Mesendoderm (in vitro differentiated cells): ENCODE results near the gene ANKRD13A.
"Not testable (repeated sequence)": the region's sequence is repeated elsewhere in the genome, so short reads cannot be mapped to it uniquely, and the experiment has no call there.

Experiments
- DNase-seq: peaks from one replicate; pipeline ENCODE4 v3.0.0; 2013
- H2AK5ac ChIP-seq: 2 replicates; pipeline ENCODE4 v1.6.1; 2013; ENCODE audit warnings: low read length, inconsistent platforms
- H2BK120ac ChIP-seq: 2 replicates; pipeline ENCODE4 v1.6.1; 2013; ENCODE audit warnings: low read depth, mild to moderate bottlenecking, low read length, moderate library complexity, mixed read lengths
- H2BK15ac ChIP-seq: replicated peaks from 2 replicates; pipeline ENCODE4 v1.6.1; 2013; ENCODE audit warnings: low read depth, mild to moderate bottlenecking, moderate library complexity
- H2BK5ac ChIP-seq: 2 replicates; pipeline ENCODE4 v1.6.1; 2013; ENCODE audit warnings: low read length, inconsistent platforms
- H3K18ac ChIP-seq: 2 replicates; pipeline ENCODE4 v1.6.1; 2013; ENCODE audit warnings: mild to moderate bottlenecking, low read length, mixed read lengths
- H3K23ac ChIP-seq: one replicate; pipeline ENCODE4 v1.6.1; 2013; ENCODE audit warnings: low read length
- H3K27ac ChIP-seq: 2 replicates; pipeline ENCODE4 v1.5.1; 2013; ENCODE audit warnings: low read depth, mild to moderate bottlenecking, inconsistent platforms, low read length, moderate library complexity
- H3K27me3 ChIP-seq: 2 replicates; pipeline ENCODE4 v1.6.1; 2013; ENCODE audit warnings: low read length, control low read depth, mild to moderate bottlenecking, inconsistent platforms; ENCODE audit not compliant: insufficient read depth, poor library complexity
- H3K36me3 ChIP-seq: 2 replicates; pipeline ENCODE4 v1.6.1; 2013; ENCODE audit warnings: low read length, inconsistent platforms; ENCODE audit not compliant: control insufficient read depth, insufficient read depth
- H3K4ac ChIP-seq: one replicate; pipeline ENCODE4 v1.6.1; 2013; ENCODE audit warnings: low read depth, mild to moderate bottlenecking, low read length, moderate library complexity
- H3K4me1 ChIP-seq: 2 replicates; pipeline ENCODE4 v1.6.1; 2013; ENCODE audit warnings: low read depth, low read length, inconsistent platforms; ENCODE audit not compliant: control insufficient read depth
- H3K4me2 ChIP-seq: 2 replicates; pipeline ENCODE4 v1.6.1; 2013; ENCODE audit warnings: low read length
- H3K4me3 ChIP-seq: 2 replicates; pipeline ENCODE4 v1.5.1; 2013; ENCODE audit warnings: mild to moderate bottlenecking, low read length
- H3K56ac ChIP-seq: one replicate; pipeline ENCODE4 v1.6.1; 2013; ENCODE audit warnings: low read length
- H3K79me1 ChIP-seq: 2 replicates; pipeline ENCODE4 v1.6.1; 2013; ENCODE audit warnings: low read length, inconsistent platforms
- H3K79me2 ChIP-seq: 2 replicates; pipeline ENCODE4 v1.6.1; 2013; ENCODE audit warnings: mild to moderate bottlenecking, low read length; ENCODE audit not compliant: control insufficient read depth, insufficient read depth
- H3K9ac ChIP-seq: 2 replicates; pipeline ENCODE4 v1.6.1; 2013; ENCODE audit warnings: low read length, inconsistent platforms
- H4K5ac ChIP-seq: one replicate; pipeline ENCODE4 v1.6.1; 2013; ENCODE audit warnings: low read length
- H4K8ac ChIP-seq: one replicate; pipeline ENCODE4 v1.6.1; 2013; ENCODE audit warnings: low read depth, mild to moderate bottlenecking, control low read depth, low read length, moderate library complexity
- WGBS: extraction: QIAGEN DNeasy Blood & Tissue Kit; methylation state at CpG from one replicate; pipeline ENCODE4 v1.1.7; 2013; ENCODE audit warnings: low lambda C conversion rate, missing lambda C conversion rate; ENCODE audit not compliant: insufficient coverage; ENCODE audit errors: extremely low coverage; 5-methylcytosine and 5-hydroxymethylcytosine counted together

The ANKRD13A gene

GRCh38 chr12:110046451-110047187 is 47.4 kb downstream of the ANKRD13A start:
- no peak overlapping the region for H4K5ac ChIP-seq
- no peak overlapping the region for H3K4me2 ChIP-seq
- no peak overlapping the region for H3K23ac ChIP-seq
- no peaks in the 10 kb centered on the region for H3K27me3 ChIP-seq
- WGBS: no CpG with 5 or more reads among the region's 8 CpGs
- H2BK5ac ChIP-seq: no peak overlapping the region
- H2BK120ac ChIP-seq: no peak overlapping the region
- no peak overlapping the region for H3K56ac ChIP-seq
- DNase-seq: no peak
- H3K79me1 ChIP-seq: peaks cover 5% of the 10 kb centered on the region
- H3K4me1 ChIP-seq: no peaks in the 10 kb centered on the region
- peaks cover 2% of the 10 kb centered on the region for H3K36me3 ChIP-seq
- no peak overlapping the region for H3K27ac ChIP-seq
- H4K8ac ChIP-seq: no peak overlapping the region
- no peak overlapping the region for H3K18ac ChIP-seq
- H3K4me3 ChIP-seq: no peak overlapping the region
- peaks cover 10% of the 10 kb centered on the region for H3K79me2 ChIP-seq
- H3K9ac ChIP-seq: no peak overlapping the region
- H3K4ac ChIP-seq: no peak overlapping the region
- no peak overlapping the region for H2BK15ac ChIP-seq
- no peak overlapping the region for H2AK5ac ChIP-seq

- Histone ChIP-seq H2AK5ac (no peak overlapping the region), H4K5ac (no peak overlapping the region), H3K79me1 (peaks cover 4% of the 10 kb centered on the region), H2BK120ac (no peak overlapping the region), H2BK5ac (no peak overlapping the region), H3K4me3 (peak overlapping the region; percentile 47), H2BK15ac (no peak overlapping the region), H3K56ac (peak overlapping the region; percentile 83), H3K79me2 (peaks cover 10% of the 10 kb centered on the region), H3K27ac (no peak overlapping the region), H3K4me2 (peak overlapping the region; percentile 75), H3K4ac (no peak overlapping the region), H3K9ac (peak overlapping the region; percentile 70), H3K23ac (no peak overlapping the region), H3K18ac (no peak overlapping the region), H3K4me1 (no peaks in the 10 kb centered on the region), H3K27me3 (no peaks in the 10 kb centered on the region), H3K36me3 (peaks cover under 1% of the 10 kb centered on the region), H4K8ac (no peak overlapping the region)
- no CpG with 5 or more reads among the region's 14 CpGs for WGBS
- DNase-seq: no peak
Observed at GRCh38 chr12:110047297-110047940, 48.2 kb downstream of the ANKRD13A start.

- Histone ChIP-seq H3K27ac (no peak within 1 kb of the TSS), H4K5ac (no peak within 1 kb of the TSS), H3K79me1 (peaks cover 4% of the 10 kb centered on the region)
Observed at GRCh38 chr12:110048242-110049027, 49.2 kb downstream of the ANKRD13A start, which contains the start of gene C12orf76. C12orf76 (minus strand) TSS chr12:110048522; CDS start chr12:110048495, 27 bp downstream.

DNA sequence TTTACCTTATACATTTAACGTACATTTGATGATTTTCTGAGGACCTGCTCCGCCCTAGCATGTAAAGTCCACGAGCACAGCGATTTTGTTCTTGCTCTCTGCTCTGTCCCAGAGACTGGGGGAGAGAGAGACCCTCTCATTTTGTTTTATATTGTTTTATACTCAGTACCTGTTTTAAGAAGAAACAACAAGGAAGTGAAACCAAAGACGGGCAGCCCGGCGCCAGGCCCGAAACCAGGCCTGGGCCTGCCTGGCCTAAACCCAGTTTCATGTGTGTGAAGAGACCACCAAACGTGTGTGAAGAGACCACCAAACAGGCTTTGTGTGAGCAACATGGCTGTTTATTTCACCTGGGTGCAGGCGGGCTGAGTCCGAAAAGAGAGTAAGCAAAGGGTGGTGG is 49.8 kb downstream of the ANKRD13A start:
- not testable (repeated sequence) for H3K23ac ChIP-seq, H2BK120ac ChIP-seq, H2BK15ac ChIP-seq, H3K4ac ChIP-seq, H3K36me3 ChIP-seq, H3K18ac ChIP-seq, H4K8ac ChIP-seq, H2AK5ac ChIP-seq, H3K4me2 ChIP-seq, H4K5ac ChIP-seq, H3K4me3 ChIP-seq, DNase-seq, H3K4me1 ChIP-seq, H2BK5ac ChIP-seq, H3K79me1 ChIP-seq, H3K27me3 ChIP-seq, H3K27ac ChIP-seq
- 100% methylated on average over 1 of the region's 11 CpGs for WGBS
- H3K79me2 ChIP-seq: peaks cover 10% of the 10 kb centered on the region
- H3K9ac ChIP-seq: peak overlapping the region; percentile 64
- H3K56ac ChIP-seq: peak overlapping the region; percentile 84

More at GRCh38 chr12:110048242-110049027, 49.2 kb downstream of the ANKRD13A start, which contains the start of gene C12orf76:
- no peaks in the 10 kb centered on the region for H3K36me3 ChIP-seq
- WGBS: 100% methylated on average over 1 of the region's 47 CpGs
- peak within 1 kb of the TSS; percentile 84 for H3K56ac ChIP-seq
- peaks cover 10% of the 10 kb centered on the region for H3K79me2 ChIP-seq
- H3K4me1 ChIP-seq: no peaks in the 10 kb centered on the region
- H3K27me3 ChIP-seq: no peaks in the 10 kb centered on the region
- peak; percentile 95 for DNase-seq
- H2BK5ac ChIP-seq: no peak within 1 kb of the TSS
- no peak within 1 kb of the TSS for H3K4ac ChIP-seq
- H2BK15ac ChIP-seq: no peak within 1 kb of the TSS
- H3K9ac ChIP-seq: peak within 1 kb of the TSS; percentile 70
- peak within 1 kb of the TSS; percentile 75 for H3K4me2 ChIP-seq
- no peak within 1 kb of the TSS for H4K8ac ChIP-seq
- no peak within 1 kb of the TSS for H3K18ac ChIP-seq
- peak within 1 kb of the TSS; percentile 47 for H3K4me3 ChIP-seq
- no peak within 1 kb of the TSS for H2BK120ac ChIP-seq
- H2AK5ac ChIP-seq: no peak within 1 kb of the TSS
- no peak within 1 kb of the TSS for H3K23ac ChIP-seq

DNA sequence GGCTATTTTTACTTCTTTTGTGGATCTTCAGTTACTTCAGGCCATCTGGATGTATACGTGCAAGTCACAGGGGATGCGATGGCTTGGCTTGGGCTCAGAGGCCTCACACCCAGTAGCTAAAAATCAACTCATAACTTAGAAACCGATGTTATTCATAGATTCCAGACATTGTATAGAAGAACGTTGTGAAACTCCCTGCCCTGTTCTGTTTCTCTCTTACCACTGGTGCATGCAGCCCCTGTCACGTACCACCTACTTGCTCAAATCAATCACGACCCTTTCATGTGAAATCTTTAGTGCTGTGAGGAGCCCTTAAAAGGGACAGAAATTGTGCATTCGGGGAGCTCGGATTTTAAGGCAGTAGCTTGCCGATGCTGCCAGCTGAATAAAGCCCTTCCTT is 50.4 kb downstream of the ANKRD13A start:
- H3K9ac ChIP-seq, H3K4me3 ChIP-seq, H2BK5ac ChIP-seq, H3K18ac ChIP-seq, H4K5ac ChIP-seq, DNase-seq, H3K27me3 ChIP-seq, H3K79me1 ChIP-seq, H3K4ac ChIP-seq, H3K27ac ChIP-seq, H2AK5ac ChIP-seq, H3K23ac ChIP-seq, H3K56ac ChIP-seq, H2BK120ac ChIP-seq, H3K4me2 ChIP-seq, H3K4me1 ChIP-seq, H4K8ac ChIP-seq, H2BK15ac ChIP-seq, H3K36me3 ChIP-seq: not testable (repeated sequence)
- H3K79me2 ChIP-seq: peaks cover 10% of the 10 kb centered on the region
- WGBS: no CpG with 5 or more reads among the region's 9 CpGs
